ENCODE results near the gene TNFRSF4. TPM values are rescaled to one million over a fixed set of nuclear protein-coding genes. Genes with fewer than 3 reads are reported as not detected.
A peak's percentile ranks its signal among the peaks of the same experiment; 100 is the strongest.

The TNFRSF4 gene
- total and polyA plus RNA-seq, 10 donors: 6.6 to 23.4 (median 13.6) TPM

- intact Hi-C loops (cut with DNase I; ENCODE audit: low total_unique reads): no loop called here
- peaks cover 0 to 14% (median under 1%) of the 10 kb centered on the region in 6 donors for H3K36me3 ChIP-seq
- peaks cover 61 to 99% (median 80%) of the 10 kb centered on the region in 6 donors for H3K4me1 ChIP-seq
- H3K27ac ChIP-seq: no peak overlapping the region
- H3K27me3 ChIP-seq (replicated peaks in 1 of 7): peaks cover 0 to 73% (median 20%) of the 10 kb centered on the region in 7 donors
- TF ChIP-seq POLR2A (IDR thresholded peaks at IDR 0.05) (no peak), POLR2AphosphoS5 (IDR thresholded peaks at IDR 0.05) (no peak)
- TF ChIP-seq, protein P1, sequence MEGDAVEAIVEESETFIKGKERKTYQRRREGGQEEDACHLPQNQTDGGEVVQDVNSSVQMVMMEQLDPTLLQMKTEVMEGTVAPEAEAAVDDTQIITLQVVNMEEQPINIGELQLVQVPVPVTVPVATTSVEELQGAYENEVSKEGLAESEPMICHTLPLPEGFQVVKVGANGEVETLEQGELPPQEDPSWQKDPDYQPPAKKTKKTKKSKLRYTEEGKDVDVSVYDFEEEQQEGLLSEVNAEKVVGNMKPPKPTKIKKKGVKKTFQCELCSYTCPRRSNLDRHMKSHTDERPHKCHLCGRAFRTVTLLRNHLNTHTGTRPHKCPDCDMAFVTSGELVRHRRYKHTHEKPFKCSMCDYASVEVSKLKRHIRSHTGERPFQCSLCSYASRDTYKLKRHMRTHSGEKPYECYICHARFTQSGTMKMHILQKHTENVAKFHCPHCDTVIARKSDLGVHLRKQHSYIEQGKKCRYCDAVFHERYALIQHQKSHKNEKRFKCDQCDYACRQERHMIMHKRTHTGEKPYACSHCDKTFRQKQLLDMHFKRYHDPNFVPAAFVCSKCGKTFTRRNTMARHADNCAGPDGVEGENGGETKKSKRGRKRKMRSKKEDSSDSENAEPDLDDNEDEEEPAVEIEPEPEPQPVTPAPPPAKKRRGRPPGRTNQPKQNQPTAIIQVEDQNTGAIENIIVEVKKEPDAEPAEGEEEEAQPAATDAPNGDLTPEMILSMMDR (IDR thresholded peaks at IDR 0.05 in 8 of 11, conservative IDR thresholded peaks at IDR 0.05 in 3 of 11): no peak
- H3K9me3 ChIP-seq: no peaks in the 10 kb centered on the region
- WGBS, 5 donors: 89 to 96% (median 93%) methylated on average over 26 to 31 of the region's 31 CpGs
- H3K4me3 ChIP-seq: no peak overlapping the region
- peak; percentile 73 for DNase-seq
These were observed 3.0 kb downstream of the TNFRSF4 start for GRCh38 chr1:1210726-1211540.

GRCh38 chr1:1208713-1209433 is 5.1 kb downstream of the TNFRSF4 start:
- Histone ChIP-seq H3K9me3 (no peaks in the 10 kb centered on the region), H3K36me3 (peaks cover 0 to 7% (median 0%) of the 10 kb centered on the region in 6 donors), H3K27me3 (replicated peaks in 1 of 7) (peaks cover 0 to 88% (median 27%) of the 10 kb centered on the region in 7 donors), H3K4me3 (peak overlapping the region in 5 of 8 donors; percentile 1 to 53 (median 16)), H3K4me1 (peaks cover 46 to 96% (median 69%) of the 10 kb centered on the region in 6 donors), H3K27ac (peak overlapping the region in 6 of 8 donors; percentile 2 to 77 (median 48))
- TF ChIP-seq POLR2AphosphoS5 (IDR thresholded peaks at IDR 0.05) (peak in 1 of 3 donors; percentile 35), POLR2A (IDR thresholded peaks at IDR 0.05) (no peak)
- TF ChIP-seq, protein P1 (IDR thresholded peaks at IDR 0.05 in 8 of 11, conservative IDR thresholded peaks at IDR 0.05 in 3 of 11): no peak
- peak; percentile 79 for DNase-seq
- intact Hi-C loops (cut with DNase I; ENCODE audit: low total_unique reads): no loop called here
- 17 to 29% (median 22%) methylated on average over 35 to 38 of the region's 38 CpGs for WGBS, 5 donors

DNA sequence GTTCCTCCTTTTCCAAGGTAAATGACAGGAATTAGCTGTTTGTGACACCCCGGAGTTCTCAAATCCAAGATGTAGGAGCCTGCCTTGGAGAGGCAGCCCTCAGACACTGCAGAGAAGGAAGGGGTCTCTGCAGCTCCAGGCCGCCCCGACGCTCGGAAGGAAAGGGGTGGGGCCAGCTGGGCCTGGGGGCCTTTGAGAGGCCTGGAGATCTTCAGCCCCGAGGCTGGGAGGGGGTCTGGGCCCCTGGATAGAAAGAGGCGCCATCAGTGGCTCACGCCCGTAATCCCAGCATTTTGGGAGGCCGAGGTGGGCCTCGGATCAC is 6.4 kb downstream of the TNFRSF4 start:
- WGBS, 5 donors: 48 to 74% (median 58%) methylated on average over 6 to 11 of the region's 11 CpGs
- no peak for DNase-seq
- Histone ChIP-seq H3K36me3 (peaks cover 0 to 7% (median 0%) of the 10 kb centered on the region in 6 donors), H3K27ac (peak overlapping the region in 2 of 8 donors; percentile 61 to 77), H3K27me3 (replicated peaks in 1 of 7) (peaks cover 0 to 87% (median 27%) of the 10 kb centered on the region in 7 donors), H3K4me3 (peak overlapping the region in 1 of 8 donors; percentile 68), H3K9me3 (no peaks in the 10 kb centered on the region), H3K4me1 (peaks cover 33 to 82% (median 56%) of the 10 kb centered on the region in 6 donors)
- TF ChIP-seq, protein P1 (IDR thresholded peaks at IDR 0.05 in 8 of 11, conservative IDR thresholded peaks at IDR 0.05 in 3 of 11): no peak
- TF ChIP-seq POLR2AphosphoS5 (IDR thresholded peaks at IDR 0.05) (no peak), POLR2A (IDR thresholded peaks at IDR 0.05) (no peak)
- intact Hi-C loops (cut with DNase I; ENCODE audit: low total_unique reads): no loop called here

Data from spleen (tissue), 11 donors.